ENCODE measurements around the gene TAGLN. TPM values are rescaled to one million over a fixed set of nuclear protein-coding genes. Genes with fewer than 3 reads are reported as not detected.

The TAGLN gene
- total and polyA plus RNA-seq, 9 of the 15 experiments (the other 6 are each of a cell fraction or from before 2014, with no cell fraction given), result 0.21 to 4.9 (median 1.1) TPM

DNA sequence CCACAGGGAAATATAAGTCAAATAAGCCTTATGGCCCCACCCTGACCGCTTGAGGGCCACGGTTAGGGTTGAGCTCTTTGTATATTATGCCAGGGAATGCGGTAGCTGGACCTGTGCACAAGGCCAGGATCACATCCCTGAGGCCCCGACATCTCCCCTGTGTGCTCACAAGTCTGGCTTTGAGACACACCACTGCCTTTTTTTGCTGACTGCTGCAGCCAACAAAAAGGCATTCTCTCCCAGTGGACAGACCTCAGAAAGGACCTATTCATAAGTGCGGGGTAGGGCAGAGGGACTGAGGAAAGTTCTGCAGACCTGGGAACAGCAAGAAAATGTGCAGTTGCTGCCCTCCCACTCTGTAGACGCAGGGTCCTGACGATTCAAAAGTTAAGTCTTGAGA, 24.1 kb upstream of the TAGLN start:
- Histone ChIP-seq H3K4me3 (no peak overlapping the region), H3K27ac (ENCODE audit: extremely low read depth, low read depth, low read length) (no peak overlapping the region), H3K79me2 (ENCODE audit: control insufficient read depth, insufficient read depth, low read length) (peaks cover 11% of the 10 kb centered on the region), H3K9me1 (ENCODE audit: control insufficient read depth, insufficient read depth, low read length) (no peaks in the 10 kb centered on the region), H3K9me3 (replicated peaks; ENCODE audit: control insufficient read depth, insufficient read depth, low read depth, low read length) (no peaks in the 10 kb centered on the region), H2AFZ (ENCODE audit: low read depth, low read length) (no peak overlapping the region), H3K27me3 (ENCODE audit: control insufficient read depth in 2 of 2, insufficient read depth in 2 of 2, low read length in 2 of 2) (no peaks in the 10 kb centered on the region), H3K4me2 (ENCODE audit: insufficient read depth, low read length) (no peak overlapping the region), H3K4me1 (replicated peaks in 1 of 2; ENCODE audit: control insufficient read depth in 2 of 2, insufficient read depth in 2 of 2, low read length in 2 of 2) (peaks cover 47 to 49% of the 10 kb centered on the region in 2 experiments), H4K20me1 (replicated peaks; ENCODE audit: control insufficient read depth, insufficient read depth, low read length) (peaks cover 14% of the 10 kb centered on the region; the same call in 1 of the 2 replicates), H3K9ac (ENCODE audit: insufficient read depth in 1 of 2, low read depth in 2 of 2, low read length in 2 of 2) (no peak overlapping the region; a peak in 1 of 4 replicates), H3K36me3 (ENCODE audit: control insufficient read depth, insufficient read depth, low read length) (peaks cover 19% of the 10 kb centered on the region; the same call in 2 of the 3 replicates)
- ChIA-PET POLR2A (interaction anchor here (1.0 to 1.4 kb wide), 2 partner anchors 12 to 28 kb away, joined by 3 to 4 read pairs; no protein-coding TSS in a partner anchor), CTCF (ENCODE audit: low intra/inter-chr PET ratio) (no interaction called here)
- no peak for FAIRE-seq
- no peak for DNase-seq (ENCODE audit: extremely low read depth in 1 of 4, low spot score in 3 of 4)
- ATAC-seq, result no peak
- no TSS peak for BruUV-seq (replicated peaks)
- in situ Hi-C loops (cut with MboI), result no loop called here
- intact Hi-C loops (cut with micrococcal nuclease), result no loop called here
- no peak for TF ChIP-seq ZNF668 (CRISPR knock-in tag; IDR thresholded peaks at IDR 0.05)
- TF ChIP-seq TFAM (CRISPR knock-in tag; conservative IDR thresholded peaks at IDR 0.05), result no peak
- TF ChIP-seq MCM2 (IDR thresholded peaks at IDR 0.05; ENCODE audit: low read depth), result no peak
- TF ChIP-seq PRMT5 (CRISPR knock-in tag; IDR thresholded peaks at IDR 0.05), result no peak
- no peak for TF ChIP-seq CHD4 (IDR thresholded peaks at IDR 0.05; ENCODE audit: insufficient read depth, insufficient replicate concordance, low read depth, low read length, poor library complexity, severe bottlenecking)
- no peak for TF ChIP-seq XRCC4 (IDR thresholded peaks at IDR 0.05; ENCODE audit: extremely low read depth, insufficient read depth, insufficient read length)
- TF ChIP-seq, protein P1, sequence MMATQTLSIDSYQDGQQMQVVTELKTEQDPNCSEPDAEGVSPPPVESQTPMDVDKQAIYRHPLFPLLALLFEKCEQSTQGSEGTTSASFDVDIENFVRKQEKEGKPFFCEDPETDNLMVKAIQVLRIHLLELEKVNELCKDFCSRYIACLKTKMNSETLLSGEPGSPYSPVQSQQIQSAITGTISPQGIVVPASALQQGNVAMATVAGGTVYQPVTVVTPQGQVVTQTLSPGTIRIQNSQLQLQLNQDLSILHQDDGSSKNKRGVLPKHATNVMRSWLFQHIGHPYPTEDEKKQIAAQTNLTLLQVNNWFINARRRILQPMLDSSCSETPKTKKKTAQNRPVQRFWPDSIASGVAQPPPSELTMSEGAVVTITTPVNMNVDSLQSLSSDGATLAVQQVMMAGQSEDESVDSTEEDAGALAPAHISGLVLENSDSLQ (IDR thresholded peaks at IDR 0.05), result no peak
- TF ChIP-seq ZNF23 (CRISPR knock-in tag; IDR thresholded peaks at IDR 0.05), result no peak
- no peak for TF ChIP-seq TCF7 (IDR thresholded peaks at IDR 0.05; ENCODE audit: borderline replicate concordance)
- no peak for TF ChIP-seq TRIM28 (IDR thresholded peaks at IDR 0.05)
- TF ChIP-seq HMG20A (CRISPR knock-in tag; conservative IDR thresholded peaks at IDR 0.05), result no peak
- no peak for TF ChIP-seq DNMT1 (IDR thresholded peaks at IDR 0.05)
- TF ChIP-seq ZNF347 (CRISPR knock-in tag; IDR thresholded peaks at IDR 0.05; ENCODE audit: low read depth), result no peak
- TF ChIP-seq ZNF76 (CRISPR knock-in tag; IDR thresholded peaks at IDR 0.05; ENCODE audit: borderline replicate concordance), result no peak
- no peak for TF ChIP-seq PHB2 (IDR thresholded peaks at IDR 0.05; ENCODE audit: low read depth)
- TF ChIP-seq STAG1 (CRISPR knock-in tag; IDR thresholded peaks at IDR 0.05; ENCODE audit: borderline replicate concordance), result no peak
- 76% methylated on average over 7 of the region's 7 CpGs for WGBS (ENCODE audit: insufficient coverage, low coverage, missing lambda C conversion rate)

Data from K562 (cell line).